Coronary artery (tissue), 2 donors: ENCODE measurements around the gene TMEM106B.
"Not testable (repeated sequence)": the region's sequence is repeated elsewhere in the genome, so short reads cannot be mapped to it uniquely, and the experiment has no call there.

Experiments
- DNase-seq: peaks from one replicate; pipeline ENCODE4 v3.0.0-alpha.2; 2017; ENCODE audit warnings: low spot score
- H3K27ac ChIP-seq, 2 donors: fragments of 200-600 bp; sonication (generic); one replicate each; pipeline ENCODE4 v1.5.1; 2016 to 2019
- H3K4me3 ChIP-seq: fragments of 200-600 bp; sonication (generic); 2 replicates; pipeline ENCODE4 v1.5.1; 2016; ENCODE audit warnings: mild to moderate bottlenecking, moderate library complexity
- CTCF ChIP-seq: fragments of 200-600 bp; sonication (generic); IDR thresholded peaks from one replicate; pipeline ENCODE4 v1.5.1; 2019; ENCODE audit warnings: antibody characterized with exemption

TMEM106B gene

GRCh38 chr7:12211711-12212485, 804 bp downstream of the TMEM106B start:
- no peak for TF ChIP-seq CTCF
- DNase-seq, result no peak
- H3K4me3 ChIP-seq, result peak overlapping the region; percentile 89

GRCh38 chr7:12217311-12217710, 6.2 kb downstream of the TMEM106B start:
- H3K27ac ChIP-seq, result no peak overlapping the region
- no peak for DNase-seq
- no peak overlapping the region for H3K4me3 ChIP-seq
- no peak for TF ChIP-seq CTCF

More at GRCh38 chr7:12211711-12212485, 804 bp downstream of the TMEM106B start:
- peak overlapping the region; percentile 87 to 91 for H3K27ac ChIP-seq

GRCh38 chr7:12220389-12221046, 9.4 kb downstream of the TMEM106B start:
- no peak for TF ChIP-seq CTCF
- H3K4me3 ChIP-seq, result no peak overlapping the region
- no peak overlapping the region for H3K27ac ChIP-seq
- DNase-seq, result no peak

DNA sequence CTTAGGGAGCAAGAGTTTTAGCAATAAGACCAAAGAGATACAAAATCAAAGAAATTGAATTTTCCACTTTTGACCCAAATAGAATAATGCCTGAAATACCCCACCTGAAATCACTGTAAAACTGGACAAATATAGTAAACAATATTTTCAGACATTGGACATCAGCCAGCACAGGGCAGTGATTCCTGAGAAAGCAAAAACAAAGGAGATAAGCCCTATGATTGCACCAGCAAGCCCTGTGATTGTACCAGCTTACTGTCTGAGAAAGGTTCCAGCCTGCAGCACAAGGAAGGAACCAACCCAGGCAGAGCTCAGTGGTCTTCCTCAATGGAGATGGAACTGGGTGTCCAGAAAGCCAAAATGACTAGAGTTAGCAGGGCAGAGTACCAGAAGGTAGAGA, 10.3 kb downstream of the TMEM106B start:
- TF ChIP-seq CTCF, result no peak
- H3K27ac ChIP-seq, result no peak overlapping the region
- no peak overlapping the region for H3K4me3 ChIP-seq
- no peak for DNase-seq

DNA sequence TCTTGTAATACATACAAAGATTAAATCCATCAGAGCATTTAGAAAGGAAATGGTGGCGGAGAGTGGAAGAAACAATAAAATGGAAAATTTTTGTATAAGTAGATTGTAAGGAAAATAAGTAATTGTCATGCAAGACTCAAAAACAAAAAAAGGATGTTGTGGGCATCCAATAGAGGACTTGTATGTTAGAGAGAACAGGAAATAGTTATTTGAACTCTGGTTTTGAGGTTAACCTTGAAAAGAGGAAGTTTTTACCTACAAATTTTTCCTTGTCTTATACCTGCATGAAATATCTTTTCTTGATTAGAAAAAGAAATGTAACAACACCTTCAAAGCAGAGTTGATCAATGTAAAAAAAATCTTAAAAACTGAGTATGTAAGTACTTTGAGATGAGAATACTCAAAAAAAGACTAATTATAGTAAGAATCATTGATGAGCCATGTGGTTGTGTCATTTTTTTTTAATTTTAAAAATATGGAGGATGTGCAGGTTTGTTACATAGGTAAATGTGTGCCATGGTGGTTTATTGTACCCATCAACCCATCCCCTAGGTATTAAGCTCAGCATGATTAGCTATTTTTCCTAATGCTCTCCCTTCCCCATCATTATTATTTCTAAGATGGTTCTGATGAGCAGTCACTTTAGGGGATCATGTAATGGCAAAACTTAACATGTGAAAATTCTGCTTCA, 11.9 kb downstream of the TMEM106B start:
- TF ChIP-seq CTCF, result no peak
- no peak for DNase-seq
- Histone ChIP-seq H3K27ac (no peak overlapping the region), H3K4me3 (no peak overlapping the region)

- not testable (repeated sequence) for H3K4me3 ChIP-seq, DNase-seq, H3K27ac ChIP-seq
Observed at GRCh38 chr7:12225017-12225416, 13.9 kb downstream of the TMEM106B start.

DNA sequence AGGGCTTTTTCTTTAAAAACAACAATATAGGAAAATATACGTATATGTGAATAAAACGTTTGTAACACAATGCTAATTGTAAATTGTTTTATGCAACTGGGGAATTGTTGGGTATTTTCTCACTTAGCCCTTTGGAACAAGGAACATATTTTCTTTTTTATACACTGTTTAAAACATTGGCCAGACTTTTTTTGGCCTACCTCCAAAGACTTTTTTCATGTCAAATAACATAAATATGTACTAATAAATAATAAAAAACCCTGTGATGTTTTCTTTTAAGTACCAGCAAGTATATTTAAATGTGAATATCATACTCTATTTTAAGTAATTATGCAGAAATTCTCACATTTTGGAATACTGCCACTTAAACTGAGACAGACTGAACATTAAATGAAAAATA, 15.7 kb downstream of the TMEM106B start:
- no peak for DNase-seq

More for the DNA sequence above, 15.7 kb downstream of the TMEM106B start:
- no peak overlapping the region for H3K27ac ChIP-seq
- no peak for TF ChIP-seq CTCF
- H3K4me3 ChIP-seq, result no peak overlapping the region
